ENCODE measurements around the gene PRKCB. TPM values are rescaled to one million over a fixed set of nuclear protein-coding genes. Genes with fewer than 3 reads are reported as not detected.

The PRKCB gene
- total and polyA plus RNA-seq, 7 donors = 0.13 to 1.5 (median 0.83) TPM

GRCh38 chr16:23941025-23941424 lies 105.2 kb downstream of the PRKCB start:
- intact Hi-C loops (cut with DNase I) = no loop called here
- H3K27me3 ChIP-seq (ENCODE audit: insufficient read depth in 3 of 3, low read length in 2 of 3) = no peaks in the 10 kb centered on the region
- H3K36me3 ChIP-seq (ENCODE audit: insufficient read depth in 1 of 2, low read depth in 1 of 2) = no peaks in the 10 kb centered on the region
- H3K27ac ChIP-seq = no peak overlapping the region
- DNase-seq (no peak), ATAC-seq (no peak)
- no peak for TF ChIP-seq CTCF (IDR thresholded peaks at IDR 0.05)
- no peak overlapping the region for H3K4me3 ChIP-seq
- H3K4me1 ChIP-seq = no peaks in the 10 kb centered on the region
- no peaks in the 10 kb centered on the region for H3K9me3 ChIP-seq
- 19 to 35% (median 22%) methylated on average over 1 of the region's 1 CpG for WGBS, 3 donors

GRCh38 chr16:23941963-23942564 lies 106.3 kb downstream of the PRKCB start:
- Histone ChIP-seq H3K9me3 (no peaks in the 10 kb centered on the region), H3K4me1 (no peaks in the 10 kb centered on the region), H3K4me3 (no peak overlapping the region), H3K36me3 (ENCODE audit: insufficient read depth in 1 of 2, low read depth in 1 of 2) (no peaks in the 10 kb centered on the region), H3K27ac (no peak overlapping the region), H3K27me3 (ENCODE audit: insufficient read depth in 3 of 3, low read length in 2 of 3) (no peaks in the 10 kb centered on the region)
- intact Hi-C loops (cut with DNase I) = no loop called here
- DNase-seq = no peak
- ATAC-seq = no peak
- no peak for TF ChIP-seq CTCF (IDR thresholded peaks at IDR 0.05)
- WGBS, 3 donors = 43 to 51% (median 46%) methylated on average over 5 of the region's 5 CpGs

GRCh38 chr16:23943604-23944003 lies 107.8 kb downstream of the PRKCB start:
- Histone ChIP-seq H3K36me3 (ENCODE audit: insufficient read depth in 1 of 2, low read depth in 1 of 2) (no peaks in the 10 kb centered on the region), H3K27me3 (ENCODE audit: insufficient read depth in 3 of 3, low read length in 2 of 3) (no peaks in the 10 kb centered on the region), H3K4me1 (no peaks in the 10 kb centered on the region), H3K4me3 (no peak overlapping the region), H3K9me3 (no peaks in the 10 kb centered on the region), H3K27ac (no peak overlapping the region)
- 75 to 92% (median 78%) methylated on average over 6 of the region's 6 CpGs for WGBS, 3 donors
- intact Hi-C loops (cut with DNase I) = no loop called here
- no peak for ATAC-seq
- no peak for TF ChIP-seq CTCF (IDR thresholded peaks at IDR 0.05)
- no peak for DNase-seq

GRCh38 chr16:23944381-23944780 lies 108.6 kb downstream of the PRKCB start:
- intact Hi-C loops (cut with DNase I) = no loop called here
- 26 to 53% (median 28%) methylated on average over 1 of the region's 1 CpG for WGBS, 3 donors
- TF ChIP-seq CTCF (IDR thresholded peaks at IDR 0.05) = no peak
- H3K4me1 ChIP-seq = no peaks in the 10 kb centered on the region
- ATAC-seq = no peak
- no peaks in the 10 kb centered on the region for H3K36me3 ChIP-seq (ENCODE audit: insufficient read depth in 1 of 2, low read depth in 1 of 2)
- H3K27ac ChIP-seq = no peak overlapping the region
- H3K9me3 ChIP-seq = no peaks in the 10 kb centered on the region
- H3K4me3 ChIP-seq = no peak overlapping the region
- no peak for DNase-seq
- no peaks in the 10 kb centered on the region for H3K27me3 ChIP-seq (ENCODE audit: insufficient read depth in 3 of 3, low read length in 2 of 3)

- 40 to 44% (median 42%) methylated on average over 4 of the region's 4 CpGs for WGBS, 3 donors
- intact Hi-C loops (cut with DNase I) = no loop called here
- no peaks in the 10 kb centered on the region for H3K36me3 ChIP-seq (ENCODE audit: insufficient read depth in 1 of 2, low read depth in 1 of 2)
- DNase-seq (no peak), ATAC-seq (no peak)
- no peaks in the 10 kb centered on the region for H3K9me3 ChIP-seq
- H3K27me3 ChIP-seq (ENCODE audit: insufficient read depth in 3 of 3, low read length in 2 of 3) = no peaks in the 10 kb centered on the region
- H3K4me1 ChIP-seq = no peaks in the 10 kb centered on the region
- no peak overlapping the region for H3K27ac ChIP-seq
- no peak for TF ChIP-seq CTCF (IDR thresholded peaks at IDR 0.05)
- H3K4me3 ChIP-seq = no peak overlapping the region
Measured at GRCh38 chr16:23945243-23945642, 109.5 kb downstream of the PRKCB start.
